Measurements from ENCODE around the gene ACSM4.

DNA sequence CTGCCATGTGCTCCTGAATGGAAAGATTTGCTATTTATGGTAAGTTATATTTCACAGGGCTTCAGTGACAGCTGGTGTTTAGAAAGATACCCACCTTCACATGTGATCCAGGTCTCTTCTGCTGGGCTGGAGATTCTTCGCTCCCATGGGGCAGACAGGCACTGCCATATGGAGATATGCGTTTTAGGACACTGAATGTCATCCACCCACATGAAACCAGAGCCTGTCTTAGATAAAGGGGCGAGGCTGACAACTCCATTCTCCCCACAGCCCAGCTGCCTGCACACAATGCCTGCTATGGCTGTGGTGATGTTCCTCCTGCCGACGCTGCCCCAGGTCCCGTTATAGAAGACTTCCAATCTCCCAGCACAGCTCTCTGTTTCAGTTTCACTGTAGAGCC is 69.4 kb downstream of the ACSM4 start:
- TF ChIP-seq, protein P1, sequence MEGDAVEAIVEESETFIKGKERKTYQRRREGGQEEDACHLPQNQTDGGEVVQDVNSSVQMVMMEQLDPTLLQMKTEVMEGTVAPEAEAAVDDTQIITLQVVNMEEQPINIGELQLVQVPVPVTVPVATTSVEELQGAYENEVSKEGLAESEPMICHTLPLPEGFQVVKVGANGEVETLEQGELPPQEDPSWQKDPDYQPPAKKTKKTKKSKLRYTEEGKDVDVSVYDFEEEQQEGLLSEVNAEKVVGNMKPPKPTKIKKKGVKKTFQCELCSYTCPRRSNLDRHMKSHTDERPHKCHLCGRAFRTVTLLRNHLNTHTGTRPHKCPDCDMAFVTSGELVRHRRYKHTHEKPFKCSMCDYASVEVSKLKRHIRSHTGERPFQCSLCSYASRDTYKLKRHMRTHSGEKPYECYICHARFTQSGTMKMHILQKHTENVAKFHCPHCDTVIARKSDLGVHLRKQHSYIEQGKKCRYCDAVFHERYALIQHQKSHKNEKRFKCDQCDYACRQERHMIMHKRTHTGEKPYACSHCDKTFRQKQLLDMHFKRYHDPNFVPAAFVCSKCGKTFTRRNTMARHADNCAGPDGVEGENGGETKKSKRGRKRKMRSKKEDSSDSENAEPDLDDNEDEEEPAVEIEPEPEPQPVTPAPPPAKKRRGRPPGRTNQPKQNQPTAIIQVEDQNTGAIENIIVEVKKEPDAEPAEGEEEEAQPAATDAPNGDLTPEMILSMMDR (IDR thresholded peaks at IDR 0.05) = no peak
- TF ChIP-seq HDAC2 (IDR thresholded peaks at IDR 0.05) = no peak
- TF ChIP-seq MAFK (IDR thresholded peaks at IDR 0.05; ENCODE audit: partially characterized antibody) = no peak
- no peak for TF ChIP-seq KDM5A (IDR thresholded peaks at IDR 0.05)
- TF ChIP-seq, protein P2, sequence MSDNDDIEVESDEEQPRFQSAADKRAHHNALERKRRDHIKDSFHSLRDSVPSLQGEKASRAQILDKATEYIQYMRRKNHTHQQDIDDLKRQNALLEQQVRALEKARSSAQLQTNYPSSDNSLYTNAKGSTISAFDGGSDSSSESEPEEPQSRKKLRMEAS (IDR thresholded peaks at IDR 0.05) = no peak
- no peak for TF ChIP-seq POLR2A (IDR thresholded peaks at IDR 0.05; ENCODE audit: low read length)
- no peak for TF ChIP-seq POLR2AphosphoS2 (conservative IDR thresholded peaks at IDR 0.05; ENCODE audit: low read length)
- TF ChIP-seq, protein P3, sequence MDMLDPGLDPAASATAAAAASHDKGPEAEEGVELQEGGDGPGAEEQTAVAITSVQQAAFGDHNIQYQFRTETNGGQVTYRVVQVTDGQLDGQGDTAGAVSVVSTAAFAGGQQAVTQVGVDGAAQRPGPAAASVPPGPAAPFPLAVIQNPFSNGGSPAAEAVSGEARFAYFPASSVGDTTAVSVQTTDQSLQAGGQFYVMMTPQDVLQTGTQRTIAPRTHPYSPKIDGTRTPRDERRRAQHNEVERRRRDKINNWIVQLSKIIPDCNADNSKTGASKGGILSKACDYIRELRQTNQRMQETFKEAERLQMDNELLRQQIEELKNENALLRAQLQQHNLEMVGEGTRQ (IDR thresholded peaks at IDR 0.05) = no peak

All from A549 (cell line).